SIG-M5 (cell line): Measurements from ENCODE around the gene KIAA1217.

Experiments used
- DNase-seq: peaks from one replicate; lab custom pipeline; 2025; lab: John Stamatoyannopoulos, UW

KIAA1217 gene

DNA sequence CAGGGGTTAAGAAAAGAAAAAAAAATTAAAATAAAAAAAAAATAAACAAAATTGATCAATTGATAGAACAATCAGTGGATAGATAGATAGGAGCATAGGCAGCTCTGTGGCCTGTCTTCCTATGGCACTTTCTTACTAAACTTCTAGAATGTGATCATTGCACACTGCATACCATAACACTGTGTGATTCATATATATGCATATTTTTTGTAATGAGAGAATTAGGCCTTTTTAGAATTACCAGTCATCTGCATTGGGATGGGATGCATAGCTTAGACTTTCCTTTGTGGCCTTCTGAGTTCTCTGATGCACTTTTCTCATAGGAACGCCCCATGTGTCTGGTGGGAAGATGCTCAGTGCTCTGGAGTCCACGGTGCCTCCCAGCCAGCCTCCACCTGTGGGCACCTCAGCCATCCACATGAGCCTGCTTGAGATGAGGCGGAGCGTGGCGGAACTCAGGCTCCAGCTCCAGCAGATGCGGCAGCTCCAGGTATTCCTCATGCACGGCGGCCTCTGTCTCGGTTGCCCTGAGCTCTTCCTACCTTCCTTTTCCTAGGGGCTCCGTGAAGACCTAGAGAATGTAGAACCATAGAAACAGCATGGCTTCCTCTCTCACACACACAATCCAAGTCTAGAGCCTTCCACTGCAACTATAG lies 292.2 kb downstream of the KIAA1217 start:
- no peak for DNase-seq

DNA sequence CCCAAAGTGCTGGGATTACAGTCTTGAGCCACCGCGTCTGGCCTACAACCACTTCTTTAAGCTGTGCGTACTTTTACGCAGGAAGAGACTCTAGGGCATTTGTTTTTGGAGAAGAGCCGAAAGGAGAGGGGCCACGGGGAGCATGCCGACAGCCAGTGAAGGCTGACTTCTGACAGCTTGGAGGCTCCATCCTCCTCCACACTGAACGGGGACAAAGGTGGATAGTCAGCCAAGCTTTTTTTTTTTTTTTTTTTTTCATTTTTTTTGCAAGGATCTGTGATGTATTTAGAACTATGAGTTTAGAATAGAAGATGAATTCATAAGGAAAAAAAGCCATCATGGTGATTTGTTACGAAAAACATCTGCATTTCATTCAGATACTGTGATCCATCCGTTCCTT lies 293.1 kb downstream of the KIAA1217 start:
- no peak for DNase-seq

DNA sequence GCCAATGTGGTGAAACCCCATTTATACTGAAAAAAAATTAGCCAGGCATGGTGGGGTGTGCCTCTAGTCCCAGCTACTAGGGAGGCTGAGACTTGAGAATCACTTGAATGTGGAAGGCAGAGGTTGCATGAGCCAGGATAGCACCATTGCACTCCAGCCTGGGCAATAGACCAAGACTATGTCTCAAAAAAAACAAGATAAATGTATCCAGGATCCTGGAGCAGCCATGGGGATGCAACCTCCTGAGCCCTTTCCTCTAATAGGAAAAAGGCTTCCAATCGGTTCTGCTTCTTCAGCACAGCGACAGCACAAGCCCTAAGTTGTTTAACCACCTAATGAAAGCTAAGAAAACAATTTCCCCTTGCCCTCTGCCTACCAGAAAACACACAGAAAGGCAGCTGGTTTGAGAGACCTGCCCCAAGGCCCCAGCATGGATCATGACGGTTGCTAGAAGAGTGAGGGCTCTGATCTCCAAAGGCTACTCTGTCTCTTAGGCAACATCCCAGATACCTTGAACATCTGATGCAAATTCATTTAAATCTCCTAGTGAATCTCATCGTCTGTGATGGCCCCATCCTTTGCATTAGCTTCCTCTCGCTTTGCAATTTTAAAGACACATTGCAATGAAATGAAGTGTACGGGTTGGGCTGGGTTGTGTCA lies 294.0 kb downstream of the KIAA1217 start:
- no peak for DNase-seq

DNA sequence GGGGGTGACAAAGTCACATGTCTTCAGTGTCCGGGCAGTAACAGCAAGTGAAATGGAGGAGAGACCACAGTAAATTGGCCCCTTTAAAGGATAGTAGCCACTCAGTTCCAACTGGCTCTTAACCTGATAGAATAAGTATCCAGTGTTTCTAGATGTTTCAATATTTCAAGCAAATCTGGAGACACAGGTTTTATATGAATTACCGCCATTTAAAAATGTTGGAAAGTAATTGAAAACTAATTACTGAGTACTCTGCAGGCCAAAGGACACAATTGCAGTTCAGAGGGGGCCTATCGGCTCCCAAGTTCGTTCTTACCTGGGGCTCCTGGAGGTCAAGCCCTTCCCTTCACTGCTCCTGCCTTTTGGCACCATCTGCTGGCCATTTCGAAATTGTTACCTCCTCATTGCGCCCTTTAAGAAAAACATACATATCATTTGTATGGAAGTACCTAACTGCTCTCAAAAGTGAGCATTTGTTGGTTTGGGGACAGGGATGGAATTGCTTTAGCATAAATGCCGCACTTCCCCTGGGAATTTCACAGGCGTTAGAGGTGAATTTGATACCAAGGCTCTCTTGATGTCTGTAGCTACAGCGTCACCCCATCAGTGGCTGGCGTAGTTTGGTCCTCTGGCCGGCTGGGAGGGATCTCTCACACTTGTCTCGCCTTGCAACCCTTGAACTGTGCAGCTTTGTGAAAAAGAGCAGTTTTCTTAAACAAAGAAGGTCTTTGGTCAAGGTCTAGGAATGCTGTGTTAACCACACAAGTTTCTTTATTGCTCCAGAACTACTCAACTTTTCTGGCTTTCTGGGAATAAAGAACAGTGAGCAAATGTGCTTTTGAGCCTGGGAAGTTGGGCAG lies 294.8 kb downstream of the KIAA1217 start:
- DNase-seq, result no peak

DNA sequence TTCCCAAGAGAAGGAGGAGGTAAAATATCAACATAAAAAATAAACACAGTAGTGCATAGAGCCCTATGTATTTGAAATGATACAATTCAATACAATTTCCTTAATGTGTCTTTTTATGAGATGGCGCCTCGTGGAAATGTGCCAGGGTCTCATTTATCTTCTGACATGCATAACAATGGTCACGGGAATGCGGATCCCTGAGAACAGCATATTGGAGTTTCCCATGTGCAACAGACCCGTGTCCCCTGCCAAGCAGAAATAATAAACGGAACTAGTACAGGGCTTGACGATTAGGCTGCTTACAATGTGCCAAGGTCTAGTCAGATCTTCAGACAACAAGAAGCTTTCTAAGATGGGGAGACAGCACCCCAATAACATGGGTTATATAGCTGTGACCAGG lies 296.8 kb downstream of the KIAA1217 start:
- DNase-seq, result no peak

DNA sequence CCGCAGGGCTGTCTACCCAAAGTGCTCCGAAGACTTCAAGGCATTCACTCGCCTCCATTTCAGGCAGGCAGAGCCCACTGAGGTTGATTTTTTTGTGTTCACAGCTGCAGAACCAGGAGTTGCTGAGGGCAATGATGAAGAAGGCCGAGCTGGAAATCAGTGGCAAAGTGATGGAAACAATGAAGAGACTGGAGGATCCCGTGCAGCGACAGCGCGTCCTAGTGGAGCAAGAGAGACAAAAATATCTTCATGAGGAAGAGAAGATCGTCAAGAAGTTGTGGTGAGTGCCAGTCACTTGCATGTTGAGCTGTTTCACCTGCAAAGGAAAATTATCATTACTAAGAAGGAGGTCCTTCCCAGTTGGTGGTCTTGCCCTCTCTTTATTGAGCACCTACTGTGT lies 304.2 kb downstream of the KIAA1217 start:
- DNase-seq, result no peak

DNA sequence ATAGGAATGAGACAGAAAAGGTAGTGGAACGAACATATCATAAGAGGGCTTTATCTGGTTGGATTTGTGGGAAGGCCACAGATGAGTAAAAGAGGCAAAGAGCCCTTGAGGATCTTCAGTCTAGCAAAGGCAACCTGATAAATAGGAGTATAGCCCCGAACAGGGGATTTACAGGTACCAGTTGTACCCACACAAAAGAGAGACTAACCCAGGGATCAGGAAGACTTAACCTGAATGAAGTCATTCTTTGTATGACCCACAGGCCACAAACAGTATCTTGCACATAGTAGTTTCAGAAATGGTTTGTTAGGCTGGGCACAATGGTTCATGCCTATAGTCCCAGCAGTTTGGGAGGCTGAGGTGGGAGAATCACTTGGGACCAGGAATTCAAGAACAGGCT lies 306.5 kb downstream of the KIAA1217 start:
- DNase-seq, result no peak

DNA sequence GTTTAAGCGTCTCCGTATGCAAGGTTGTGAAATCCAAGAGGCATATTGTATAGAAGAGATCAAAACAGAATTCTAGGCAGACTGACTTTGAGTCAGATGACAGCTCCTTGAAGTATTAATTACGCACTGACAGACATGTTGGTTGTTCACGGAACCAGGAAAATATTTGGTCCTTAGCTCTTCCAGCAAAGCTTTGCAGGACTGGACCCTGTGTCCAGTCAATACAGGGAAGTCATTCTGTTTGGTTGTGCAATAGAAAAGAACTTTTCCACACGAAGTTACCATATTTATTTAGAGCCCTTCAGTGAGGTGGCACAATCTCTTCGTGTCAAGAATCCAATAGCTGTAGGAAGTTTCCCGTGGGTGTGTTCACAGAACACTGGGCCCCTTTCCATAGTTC lies 309.5 kb downstream of the KIAA1217 start:
- no peak for DNase-seq

DNA sequence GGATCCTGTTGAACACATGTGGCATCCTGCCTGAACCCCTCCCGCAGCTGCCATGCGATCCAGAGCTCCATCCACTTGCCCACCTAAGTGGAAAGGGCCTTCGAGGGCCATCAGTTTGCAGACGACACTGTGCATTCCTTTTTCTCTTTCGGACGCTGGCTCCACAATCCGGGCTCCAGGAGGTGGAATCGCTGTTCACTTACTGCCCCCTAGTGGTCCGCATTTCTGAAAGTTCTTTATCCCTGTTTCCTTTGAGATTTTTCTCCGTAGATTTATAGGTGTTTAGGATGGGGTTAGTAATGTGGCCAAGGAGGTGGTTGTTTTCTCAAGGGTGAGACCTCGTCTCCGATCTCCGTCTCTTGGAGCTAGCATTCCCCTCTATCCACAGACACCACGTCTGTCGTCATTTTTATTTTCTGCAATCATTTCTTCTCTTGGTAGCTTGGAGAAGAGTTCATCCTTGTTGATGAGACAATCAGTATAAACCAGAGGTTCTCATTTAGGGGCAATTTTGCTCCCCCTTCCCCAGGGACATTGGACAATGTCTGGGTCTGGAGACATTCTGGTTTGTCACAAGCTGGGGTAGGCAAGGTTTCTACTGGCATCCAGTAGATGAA lies 310.2 kb downstream of the KIAA1217 start:
- DNase-seq, result no peak

DNA sequence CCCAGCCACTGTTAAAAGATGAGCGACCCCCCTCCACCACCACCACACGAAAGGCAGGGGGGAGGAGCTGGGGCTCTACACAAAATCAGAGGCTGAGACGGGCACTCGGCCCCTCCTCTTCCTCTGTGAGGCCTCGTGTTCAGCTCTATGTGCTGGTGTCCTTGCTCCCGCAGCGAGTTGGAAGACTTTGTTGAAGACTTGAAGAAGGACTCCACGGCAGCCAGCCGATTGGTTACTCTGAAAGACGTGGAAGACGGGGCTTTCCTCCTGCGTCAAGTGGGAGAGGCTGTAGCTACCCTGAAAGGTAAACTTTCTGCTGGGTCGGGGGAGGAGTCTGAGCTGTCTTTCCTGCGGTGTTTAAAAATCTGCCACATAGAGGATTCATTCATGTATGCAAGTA lies 311.0 kb downstream of the KIAA1217 start:
- no peak for DNase-seq

DNA sequence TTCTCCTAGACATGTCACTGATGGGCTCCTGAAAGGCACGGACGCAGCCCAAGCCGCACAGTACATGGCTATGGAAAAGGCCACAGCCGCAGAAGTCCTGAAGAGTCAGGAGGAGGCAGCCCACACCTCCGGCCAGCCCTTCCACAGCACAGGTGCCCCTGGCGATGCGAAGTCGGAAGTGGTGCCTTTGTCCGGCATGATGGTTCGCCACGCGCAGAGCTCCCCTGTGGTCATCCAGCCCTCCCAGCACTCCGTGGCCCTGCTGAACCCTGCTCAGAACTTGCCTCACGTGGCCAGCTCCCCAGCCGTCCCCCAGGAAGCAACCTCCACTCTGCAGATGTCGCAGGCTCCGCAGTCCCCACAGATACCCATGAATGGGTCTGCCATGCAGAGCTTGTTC lies 315.4 kb downstream of the KIAA1217 start:
- DNase-seq, result no peak

DNA sequence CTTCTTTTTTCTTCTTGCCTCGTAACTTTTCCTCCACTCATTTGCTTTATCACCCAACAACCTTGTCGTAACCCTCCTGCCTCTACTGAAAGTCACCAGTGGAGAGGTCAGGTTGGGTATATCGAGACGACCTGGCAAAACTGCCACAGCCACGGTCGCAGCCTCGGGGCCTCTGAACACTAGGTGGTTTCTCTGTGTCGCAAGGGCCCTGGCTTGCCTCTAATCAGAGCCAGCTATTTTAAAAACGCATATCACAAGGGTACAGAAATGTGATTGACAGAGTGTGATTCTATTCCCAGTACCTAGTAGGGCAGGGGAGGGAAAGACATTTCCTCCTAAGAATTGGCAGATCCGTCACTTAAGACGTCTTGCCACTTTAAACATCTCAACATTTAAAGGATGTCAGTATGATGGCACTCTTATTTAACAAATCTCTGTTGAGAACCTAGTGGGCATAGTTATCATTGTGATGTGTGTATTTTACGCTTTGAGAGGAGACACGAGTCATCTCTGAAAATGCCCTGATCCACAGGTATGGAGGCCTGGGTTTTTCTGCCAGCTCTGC lies 317.2 kb downstream of the KIAA1217 start:
- DNase-seq, result no peak

DNA sequence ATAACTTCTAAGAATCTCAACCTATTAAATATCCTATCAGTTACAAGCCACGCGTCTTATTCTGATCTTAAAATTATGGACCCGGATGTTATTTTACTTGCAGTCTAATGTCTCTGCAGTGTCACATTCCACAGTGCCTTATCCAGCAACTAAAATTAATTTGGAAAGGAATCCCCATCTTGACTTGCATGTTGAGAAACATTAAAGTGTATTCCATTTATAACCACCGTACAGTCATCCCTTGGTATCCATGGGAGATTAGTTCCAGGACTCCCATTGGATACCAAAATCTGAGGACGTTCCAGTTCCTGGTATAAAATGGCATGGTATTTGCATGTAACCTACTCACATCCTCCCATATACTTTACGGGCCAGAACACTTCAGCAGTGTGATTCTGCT lies 320.0 kb downstream of the KIAA1217 start:
- no peak for DNase-seq

DNA sequence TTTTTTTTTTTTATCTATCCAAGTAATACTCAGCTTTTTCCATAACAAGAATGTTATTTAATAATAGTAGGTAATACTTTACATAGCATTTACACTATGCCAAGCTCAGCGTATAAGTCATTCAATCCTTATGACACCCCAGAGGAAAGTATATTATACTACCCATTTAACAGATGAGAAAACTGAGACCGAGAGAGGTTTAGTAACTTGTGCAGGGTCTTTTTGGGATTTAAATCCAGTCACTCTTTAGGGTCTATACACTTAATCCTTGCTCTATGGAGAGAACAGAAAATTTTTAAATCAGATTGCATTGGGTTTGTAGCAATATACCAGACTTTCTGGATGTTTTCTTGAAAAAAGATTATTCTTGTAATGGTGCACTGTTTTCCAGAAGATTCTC lies 322.5 kb downstream of the KIAA1217 start:
- no peak for DNase-seq

DNA sequence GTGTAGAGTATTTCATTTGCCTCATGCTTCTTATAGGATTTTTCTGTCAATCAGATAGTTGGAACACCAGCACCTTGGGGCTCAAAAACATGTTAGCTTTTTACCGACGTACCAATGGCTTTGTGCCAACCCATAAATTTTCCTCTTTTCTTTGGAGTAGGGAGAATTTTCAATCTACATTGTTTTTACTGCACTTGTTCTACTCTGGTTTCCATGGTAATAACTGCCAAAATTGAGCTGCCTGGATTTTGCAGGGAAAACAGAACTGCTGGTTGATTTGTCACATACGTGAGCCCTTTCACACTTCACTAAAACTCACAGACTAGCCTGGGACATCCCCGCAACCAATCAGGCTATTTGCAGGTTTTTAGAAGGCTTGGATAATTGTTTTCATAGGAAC lies 325.0 kb downstream of the KIAA1217 start:
- no peak for DNase-seq

DNA sequence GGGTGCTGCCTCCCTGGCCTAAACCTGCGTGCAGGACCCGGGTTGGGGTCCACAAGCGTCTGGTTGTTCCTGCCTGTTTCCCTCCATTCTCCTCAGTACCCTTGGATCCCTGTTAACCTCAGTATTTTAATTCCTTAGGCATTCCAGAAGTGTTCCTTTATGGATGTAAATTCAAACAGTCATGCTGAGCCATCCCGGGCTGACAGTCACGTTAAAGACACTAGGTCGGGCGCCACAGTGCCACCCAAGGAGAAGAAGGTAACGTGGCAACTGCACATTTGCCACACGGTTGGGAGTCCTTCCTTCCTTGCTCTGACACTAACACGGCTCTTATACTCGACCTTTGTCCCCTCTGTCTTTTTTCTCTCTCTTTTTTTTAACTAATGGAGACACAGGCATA lies 327.7 kb downstream of the KIAA1217 start:
- DNase-seq, result no peak

DNA sequence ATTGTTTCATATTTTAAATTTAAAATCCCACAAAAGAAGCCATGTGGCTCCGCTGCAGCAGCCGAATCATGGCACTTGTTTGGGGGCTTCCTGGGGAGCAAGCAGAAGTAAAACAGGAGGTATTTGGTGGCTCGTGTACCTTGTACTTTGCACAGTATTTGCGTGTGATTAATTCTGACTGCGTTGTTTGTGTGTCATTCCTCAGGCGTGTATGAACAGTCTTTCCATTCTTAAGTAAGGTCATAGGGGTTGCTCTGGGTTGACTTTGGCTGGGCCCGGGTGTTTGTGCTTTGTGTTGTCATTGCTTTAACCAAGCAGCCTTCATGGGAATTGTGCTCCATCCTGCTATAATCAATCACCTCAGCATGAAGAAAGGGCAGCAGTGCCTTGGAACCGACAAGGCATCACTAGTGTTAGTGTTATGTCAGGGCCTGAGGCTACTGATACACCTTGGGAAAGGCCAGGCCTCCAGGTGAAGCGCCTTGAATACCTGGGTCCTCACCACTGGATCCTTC lies 332.4 kb downstream of the KIAA1217 start:
- DNase-seq, result no peak

DNA sequence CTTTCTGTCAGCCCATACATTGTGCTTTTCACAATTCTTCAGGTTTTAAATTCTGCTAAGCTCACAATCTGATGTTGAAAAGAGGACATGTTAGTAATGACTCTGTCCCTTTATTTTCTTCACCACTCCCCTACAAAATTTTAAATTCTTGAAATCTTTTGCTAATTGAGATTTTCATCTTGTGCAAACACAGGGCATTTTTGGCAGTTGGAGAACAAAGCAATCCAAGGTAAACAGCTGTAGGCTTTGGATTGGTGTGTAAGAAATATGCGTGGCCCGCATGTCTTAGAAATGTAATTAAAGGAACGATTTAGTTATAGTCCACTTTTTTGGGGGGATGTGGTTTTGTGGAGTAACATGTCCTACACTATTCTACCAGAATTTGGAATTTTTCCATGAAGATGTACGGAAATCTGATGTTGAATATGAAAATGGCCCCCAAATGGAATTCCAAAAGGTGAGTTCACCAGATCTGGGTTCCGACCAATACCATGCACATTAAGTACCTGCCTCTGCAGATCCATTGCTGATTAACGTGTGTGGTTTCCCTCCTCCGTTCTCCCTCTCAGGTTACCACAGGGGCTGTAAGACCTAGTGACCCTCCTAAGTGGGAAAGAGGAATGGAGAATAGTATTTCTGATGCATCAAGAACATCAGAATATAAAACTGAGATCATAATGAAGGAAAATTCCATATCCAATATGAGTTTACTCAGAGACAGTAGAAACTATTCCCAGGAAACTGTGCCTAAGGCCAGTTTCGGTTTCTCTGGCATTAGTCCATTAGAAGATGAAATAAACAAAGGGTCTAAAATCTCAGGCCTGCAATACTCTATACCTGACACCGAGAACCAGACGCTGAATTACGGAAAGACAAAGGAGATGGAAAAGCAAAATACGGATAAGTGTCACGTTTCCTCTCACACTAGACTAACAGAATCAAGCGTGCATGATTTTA lies 333.7 kb downstream of the KIAA1217 start:
- DNase-seq, result no peak

DNA sequence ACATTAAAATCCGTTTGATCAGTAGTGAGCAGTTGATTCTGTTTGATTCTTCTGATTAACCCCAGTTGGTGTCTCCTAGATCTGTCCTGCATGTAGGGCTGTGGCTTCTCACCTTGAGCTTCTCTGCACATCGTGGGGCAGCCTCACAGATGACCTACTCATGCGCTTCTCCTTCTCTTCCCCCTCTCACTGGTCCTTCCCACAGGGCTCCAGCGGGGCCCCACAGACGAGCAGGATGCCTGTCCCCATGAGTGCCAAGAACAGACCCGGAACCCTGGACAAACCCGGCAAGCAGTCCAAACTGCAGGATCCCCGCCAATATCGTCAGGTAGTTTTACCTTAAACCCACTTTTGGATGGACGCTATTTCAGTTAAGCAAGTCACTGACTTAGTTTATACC lies 335.8 kb downstream of the KIAA1217 start:
- DNase-seq, result no peak

DNA sequence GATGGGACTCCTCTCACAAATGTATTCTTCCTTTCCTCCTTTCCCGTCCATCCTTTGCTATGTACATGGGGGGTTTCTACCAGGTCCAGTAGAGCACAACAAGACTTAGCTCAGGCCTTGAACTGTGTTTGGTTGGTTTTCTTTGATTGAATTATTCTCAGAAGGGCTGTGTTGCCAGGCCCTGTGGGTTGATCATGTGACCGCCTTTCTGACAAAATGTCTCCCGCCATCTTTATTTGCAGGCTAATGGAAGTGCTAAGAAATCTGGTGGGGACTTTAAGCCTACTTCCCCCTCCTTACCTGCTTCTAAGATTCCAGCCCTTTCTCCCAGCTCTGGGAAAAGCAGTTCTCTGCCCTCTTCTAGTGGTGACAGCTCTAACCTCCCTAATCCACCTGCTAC lies 336.6 kb downstream of the KIAA1217 start:
- DNase-seq, result no peak

DNA sequence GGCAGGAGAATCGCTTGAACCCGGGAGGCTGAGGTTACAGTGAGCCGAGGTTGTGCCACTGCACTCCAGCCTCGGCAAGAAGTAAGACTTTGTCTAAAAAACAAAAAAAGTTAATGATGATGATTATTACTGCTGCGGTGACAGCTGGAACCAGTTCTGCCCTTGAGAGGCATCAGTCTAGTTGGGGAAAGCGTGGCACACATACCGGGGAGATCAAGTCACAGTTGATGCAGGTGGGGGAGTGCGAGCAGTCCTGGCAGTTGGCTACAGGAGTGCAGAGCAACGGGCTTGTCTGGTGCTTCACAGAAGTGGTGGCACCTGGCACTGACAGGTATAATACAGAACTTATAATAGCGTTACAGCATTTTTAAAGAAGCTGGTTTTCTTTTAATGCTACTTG lies 341.7 kb downstream of the KIAA1217 start:
- DNase-seq, result no peak
